K562 (cell line): ENCODE measurements around the gene APPL2. TPM values are rescaled to one million over a fixed set of nuclear protein-coding genes. Genes with fewer than 3 reads are reported as not detected.

Experiments
- ATAC-seq: fragments of 200-7000 bp; cut with Tn5 transposase; 3 replicates; pipeline ENCODE4 v1.9.1; 2020; ENCODE audit warnings: moderate library complexity
- BruUV-seq: library from RNA; stranded (reverse); fragments of 400-500 nt; replicated peaks from 2 replicates; lab custom pipeline; 2021; lab: Mats Ljungman, UMichigan
- CTCF ChIA-PET: fragments of 300-600 bp; formaldehyde crosslinking; extraction: SDS; loops from one replicate; lab custom pipeline; 2021; ENCODE audit warnings: low intra/inter-chr PET ratio; lab: Yijun Ruan, JAX
- POLR2A ChIA-PET: fragments of 300-600, 350-650 bp; sonication (Branson Sonifier 250); formaldehyde crosslinking; extraction: SDS; loops from one replicate; lab custom pipeline; 2021; ENCODE audit warnings: antibody characterized with exemption, inconsistent platforms; lab: Yijun Ruan, JAX
- DNase-seq, 4 experiments: peaks; one replicate each; pipeline versions ENCODE4 v3.0.0 to v3.0.0-alpha.2; 2011 to 2018; ENCODE audit warnings: low spot score in 3 of 4, mixed read lengths in 3 of 4; ENCODE audit errors: extremely low read depth in 1 of 4
- FAIRE-seq: peaks from 2 replicates; lab custom pipeline; 2011; peaks lifted over from hg19 to GRCh38; lab: Jason Lieb, UNC
- H2AFZ ChIP-seq: 2 replicates; pipeline ENCODE4 v1.6.0; 2011; ENCODE audit warnings: low read depth, low read length, control low read depth, inconsistent platforms
- H3K27ac ChIP-seq: fragments of 200-600 bp; 3 replicates; pipeline ENCODE4 v1.8.0; 2011; ENCODE audit warnings: low read depth, mild to moderate bottlenecking, control low read depth, inconsistent platforms, low read length, moderate library complexity, mixed read lengths; ENCODE audit errors: extremely low read depth
- H3K27me3 ChIP-seq, 2 experiments: fragments of 300-600 bp in 1 of 2; 2 replicates in 1 of 2; 3 replicates in 1 of 2; pipeline versions ENCODE4 v1.6.0 to v1.8.0; 2011; ENCODE audit warnings: inconsistent platforms in 2 of 2, low read length in 2 of 2, mild to moderate bottlenecking in 1 of 2, mixed read lengths in 1 of 2, moderate library complexity in 1 of 2; ENCODE audit not compliant: control insufficient read depth in 2 of 2, insufficient read depth in 2 of 2
- H3K36me3 ChIP-seq: fragments of 300-600 bp; 3 replicates; pipeline ENCODE4 v1.8.0; 2011; ENCODE audit warnings: mild to moderate bottlenecking, low read length, inconsistent platforms; ENCODE audit not compliant: control insufficient read depth, insufficient read depth
- H3K4me1 ChIP-seq, 2 experiments: fragments of 200-600 bp in 1 of 2; replicated peaks in 1 of 2; 2 replicates in 1 of 2; 3 replicates in 1 of 2; pipeline versions ENCODE4 v1.5.1 to v1.8.0; 2011; ENCODE audit warnings: inconsistent platforms in 2 of 2, low read length in 2 of 2, mild to moderate bottlenecking in 1 of 2, mixed read lengths in 1 of 2, moderate library complexity in 1 of 2; ENCODE audit not compliant: control insufficient read depth in 2 of 2, insufficient read depth in 2 of 2
- H3K4me2 ChIP-seq: 2 replicates; pipeline ENCODE4 v1.6.1; 2011; ENCODE audit warnings: low read length, control low read depth, inconsistent platforms, mixed read lengths; ENCODE audit not compliant: insufficient read depth
- H3K4me3 ChIP-seq: fragments of 200-600 bp; sonication (generic), shearing (Covaris generic); 2 replicates; pipeline ENCODE4 v1.5.1; 2016; ENCODE audit warnings: control low read depth, inconsistent platforms
- H3K79me2 ChIP-seq: fragments of 200-600 bp; 3 replicates; pipeline ENCODE4 v1.8.0; 2011; ENCODE audit warnings: low read length, inconsistent platforms; ENCODE audit not compliant: control insufficient read depth, insufficient read depth
- H3K9ac ChIP-seq, 2 experiments: 2 replicates each; pipeline versions ENCODE4 v1.6.0 to v1.6.1; 2011; ENCODE audit warnings: low read depth in 2 of 2, low read length in 2 of 2, control low read depth in 1 of 2, inconsistent platforms in 1 of 2, mild to moderate bottlenecking in 1 of 2, mixed read lengths in 1 of 2; ENCODE audit not compliant: insufficient read depth in 1 of 2
- H3K9me1 ChIP-seq: one replicate; pipeline ENCODE4 v1.6.0; 2011; ENCODE audit warnings: inconsistent platforms, mild to moderate bottlenecking, low read length, moderate library complexity; ENCODE audit not compliant: control insufficient read depth, insufficient read depth
- H3K9me3 ChIP-seq: replicated peaks from 2 replicates; pipeline ENCODE4 v1.5.1; 2011; ENCODE audit warnings: low read depth, low read length, inconsistent platforms; ENCODE audit not compliant: control insufficient read depth, insufficient read depth
- H4K20me1 ChIP-seq: replicated peaks from 2 replicates; pipeline ENCODE4 v1.6.1; 2011; ENCODE audit warnings: low read length, inconsistent platforms, mixed read lengths; ENCODE audit not compliant: control insufficient read depth, insufficient read depth
- CC2D1A ChIP-seq: fragments of 450-650 bp; IDR thresholded peaks from 2 replicates; pipeline ENCODE4 v1.6.1; 2017; ENCODE audit warnings: mild to moderate bottlenecking
- FOXP1 ChIP-seq: sonication (generic); formaldehyde crosslinking; IDR thresholded peaks from 2 replicates; pipeline ENCODE4 v1.8.0; 2022; ENCODE audit warnings: mild to moderate bottlenecking, missing genetic modification reagents
- KHSRP ChIP-seq: fragments of 450-650 bp; IDR thresholded peaks from 2 replicates; pipeline ENCODE4 v1.6.1; 2017
- MAFF ChIP-seq: IDR thresholded peaks from 2 replicates; pipeline ENCODE4 v1.6.1; 2012; ENCODE audit warnings: low read length, improper control_type of control experiment
- PHF8 ChIP-seq: fragments of 200-600 bp; sonication (generic); IDR thresholded peaks from 2 replicates; pipeline ENCODE4 v1.6.1; 2012; ENCODE audit warnings: mixed run types, mild to moderate bottlenecking, inconsistent platforms, low read length, moderate library complexity, borderline replicate concordance
- POLR3G ChIP-seq: IDR thresholded peaks from 2 replicates; pipeline ENCODE4 v1.6.1; 2011; ENCODE audit not compliant: insufficient read length, insufficient replicate concordance; ENCODE audit errors: extremely low read depth
- SIRT6 ChIP-seq: IDR thresholded peaks from one replicate; pipeline ENCODE4 v1.6.1; 2012; ENCODE audit warnings: low read depth, mild to moderate bottlenecking, control low read depth, inconsistent platforms, low read length, moderate library complexity
- SP2 ChIP-seq: IDR thresholded peaks from 2 replicates; pipeline ENCODE4 v1.6.1; 2011; ENCODE audit warnings: mild to moderate bottlenecking, low read depth, low read length, moderate library complexity; ENCODE audit not compliant: poor library complexity, severe bottlenecking; ENCODE audit errors: extremely low read depth
- SPI1 ChIP-seq: IDR thresholded peaks from 2 replicates; pipeline ENCODE4 v1.6.1; 2011; ENCODE audit warnings: low read depth, low read length, control low read depth, borderline replicate concordance
- TCF3 ChIP-seq: sonication (generic); formaldehyde crosslinking; IDR thresholded peaks from 2 replicates; pipeline ENCODE4 v1.4.0; 2020; ENCODE audit warnings: mild to moderate bottlenecking, missing genetic modification reagents
- TRIM28 ChIP-seq: fragments of 450-650 bp; IDR thresholded peaks from 2 replicates; pipeline ENCODE4 v1.6.1; 2017
- ZNF316 ChIP-seq: fragments of 450-650 bp; IDR thresholded peaks from 2 replicates; pipeline ENCODE4 v1.6.1; 2016
- ZNF431 ChIP-seq: sonication (generic); formaldehyde crosslinking; IDR thresholded peaks from 2 replicates; pipeline ENCODE4 v1.8.0; 2022; ENCODE audit warnings: mild to moderate bottlenecking, missing genetic modification reagents
- WGBS: fragments of 100-300 bp; shearing (Covaris generic); methylation state at CpG from one replicate; pipeline ENCODE4 v1.1.6; 2016; ENCODE audit warnings: low coverage, mixed read lengths; ENCODE audit not compliant: insufficient coverage; ENCODE audit errors: missing lambda C conversion rate; 5-methylcytosine and 5-hydroxymethylcytosine counted together
- in situ Hi-C: fragments of 300-500 bp; cut with MboI; formaldehyde crosslinking; loops from 4 replicates; pipeline ENCODE4 v1.15.0; 2018; ENCODE audit warnings: inconsistent platforms, mixed read lengths
- intact Hi-C: fragments of 100-400 bp; cut with micrococcal nuclease; formaldehyde crosslinking; loops from 2 replicates; pipeline ENCODE4 v1.14.2; 2022
- polyA plus RNA-seq, 8 experiments: library from polyadenylated mRNA; depleted of rRNA in 4 of 8; stranded (reverse) in 5 of 8; unstranded in 3 of 8; fragments of >200 nt; fragmentation: Nextera tagmentation in 2 of 8; fragmentation: Illumina TruSeq in 1 of 8; extraction: Ambion mirVana in 2 of 8; extraction: Trizol in 1 of 8; gene quantifications; 2 replicates each; pipeline versions ENCODE4 v1.2.1 to v1.2.3, GENCODE V29; 2011 to 2014; ENCODE audit warnings: inconsistent platforms in 1 of 8, missing spikeins in 1 of 8
- total RNA-seq, 7 experiments: library from RNA; depleted of rRNA in 6 of 7; stranded (reverse); fragments of >200 nt in 6 of 7; fragmentation: Illumina TruSeq in 2 of 7; extraction: Trizol in 2 of 7; gene quantifications; 2 replicates each; pipeline versions ENCODE4 v1.2.1 to v1.2.3, GENCODE V29; 2011 to 2021; ENCODE audit warnings: low replicate concordance in 1 of 7
- TF ChIP-seq, protein P1 (sequence below): sonication (generic); formaldehyde crosslinking; IDR thresholded peaks from 2 replicates; pipeline ENCODE4 v1.9.0; 2022; ENCODE audit warnings: mild to moderate bottlenecking, missing genetic modification reagents

Gene APPL2
- total and polyA plus RNA-seq, 9 of the 15 experiments (the other 6 are each of a cell fraction or from before 2014, with no cell fraction given), result 2.1 to 14.4 (median 8.2) TPM

DNA sequence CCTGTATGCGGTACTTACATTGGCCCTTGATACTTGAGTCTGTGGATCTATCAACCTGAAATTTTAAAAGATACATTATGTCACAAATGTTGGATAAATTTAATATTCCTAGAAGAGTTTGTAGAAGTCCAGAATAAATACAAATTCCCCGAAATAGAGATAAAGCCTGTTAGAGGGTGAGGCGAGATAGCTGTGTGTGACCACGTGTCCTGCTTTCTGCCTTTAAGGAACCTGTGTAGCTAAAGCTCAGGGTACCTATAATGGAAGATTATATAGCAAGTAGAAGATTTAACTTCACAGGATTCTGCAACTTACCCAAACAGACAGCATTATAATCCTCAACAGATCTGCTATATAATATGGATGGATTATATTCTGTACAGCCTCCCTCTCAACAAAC lies 58.8 kb downstream of the APPL2 start:
- Histone ChIP-seq H3K4me2 (no peak overlapping the region), H3K9me3 (no peaks in the 10 kb centered on the region)
- TF ChIP-seq TRIM28 (no peak), MAFF (no peak), FOXP1 (CRISPR knock-in tag) (no peak)
- TF ChIP-seq, protein P1, sequence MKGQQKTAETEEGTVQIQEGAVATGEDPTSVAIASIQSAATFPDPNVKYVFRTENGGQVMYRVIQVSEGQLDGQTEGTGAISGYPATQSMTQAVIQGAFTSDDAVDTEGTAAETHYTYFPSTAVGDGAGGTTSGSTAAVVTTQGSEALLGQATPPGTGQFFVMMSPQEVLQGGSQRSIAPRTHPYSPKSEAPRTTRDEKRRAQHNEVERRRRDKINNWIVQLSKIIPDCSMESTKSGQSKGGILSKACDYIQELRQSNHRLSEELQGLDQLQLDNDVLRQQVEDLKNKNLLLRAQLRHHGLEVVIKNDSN (CRISPR knock-in tag), result 0 out of 2 replicates have a peak, but pooled peaks have one; percentile 10
- TF ChIP-seq, all 486 proteins: peak for 1
- H2AFZ ChIP-seq, result no peak overlapping the region
- no peaks in the 10 kb centered on the region for H3K27me3 ChIP-seq
- WGBS, result 36% methylated on average over 4 of the region's 4 CpGs
- ATAC-seq (peak; percentile 68), DNase-seq (no peak), FAIRE-seq (no peak)
- H3K4me1 ChIP-seq, result peaks cover 0 to 4% of the 10 kb centered on the region in 2 experiments; a peak in 3 of 5 replicates
- H3K79me2 ChIP-seq, result no peaks in the 10 kb centered on the region
- H3K9me1 ChIP-seq, result no peaks in the 10 kb centered on the region
- BruUV-seq, result no TSS peak
- H3K4me3 ChIP-seq, result no peak overlapping the region
- no peaks in the 10 kb centered on the region for H4K20me1 ChIP-seq
- CTCF ChIA-PET, result no interaction called here
- H3K9ac ChIP-seq, result no peak overlapping the region
- no peak overlapping the region for H3K27ac ChIP-seq
- in situ Hi-C loops, result no loop called here
- POLR2A ChIA-PET, result no interaction called here
- peaks cover 12% of the 10 kb centered on the region; the same call in 2 of the 3 replicates for H3K36me3 ChIP-seq
- intact Hi-C loops, result no loop called here

DNA sequence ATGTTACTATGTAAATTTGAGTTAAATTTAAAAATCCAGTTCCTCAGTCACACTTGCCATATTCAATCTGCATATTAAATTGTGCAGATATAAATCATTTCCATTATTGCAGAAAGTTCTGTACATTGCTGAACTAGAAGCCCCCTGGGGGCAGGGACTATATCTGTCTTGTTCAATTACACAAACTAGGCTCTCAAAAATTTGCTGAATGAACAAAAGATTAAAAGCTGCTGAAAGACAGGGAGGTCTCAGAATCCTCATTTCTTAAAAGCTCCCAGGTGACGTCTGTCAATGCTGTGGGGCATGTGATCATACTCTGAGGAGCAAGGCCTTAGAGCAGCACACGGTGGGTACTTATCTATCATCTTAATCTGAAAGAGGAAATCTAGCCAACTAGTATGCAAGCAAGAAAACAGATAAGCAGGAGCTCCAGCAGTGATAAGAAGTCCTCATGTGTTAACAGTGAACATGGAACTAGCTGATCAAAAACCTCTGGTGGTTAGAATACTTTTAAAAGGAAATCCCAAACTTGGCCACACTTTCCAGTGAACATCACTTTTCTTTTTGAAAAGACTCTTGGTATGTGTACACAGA lies 60.5 kb downstream of the APPL2 start:
- Histone ChIP-seq H3K27me3 (no peaks in the 10 kb centered on the region), H3K27ac (no peak overlapping the region), H3K36me3 (peaks cover 15% of the 10 kb centered on the region), H2AFZ (no peak overlapping the region), H4K20me1 (no peaks in the 10 kb centered on the region), H3K4me1 (peaks cover 0 to 13% of the 10 kb centered on the region in 2 experiments; a peak in 3 of 5 replicates), H3K9me3 (no peaks in the 10 kb centered on the region), H3K9me1 (no peaks in the 10 kb centered on the region), H3K9ac (no peak overlapping the region), H3K4me3 (no peak overlapping the region), H3K79me2 (no peaks in the 10 kb centered on the region), H3K4me2 (no peak overlapping the region)
- ATAC-seq (no peak), DNase-seq (peak in 3 of 4 experiments; percentile 14 to 26 (median 24)), FAIRE-seq (peak; percentile 35)
- POLR2A ChIA-PET, result interaction anchor here (1.2 kb wide), 1 partner anchor 43 kb away, joined by 7 read pairs; no protein-coding TSS in a partner anchor
- 27% methylated on average over 1 of the region's 2 CpGs for WGBS
- in situ Hi-C loops, result no loop called here
- CTCF ChIA-PET, result no interaction called here
- intact Hi-C loops, result no loop called here
- no TSS peak for BruUV-seq
- TF ChIP-seq TCF3 (CRISPR knock-in tag) (no peak), SP2 (no peak), POLR3G (no peak), SPI1 (no peak), CC2D1A (no peak), ZNF316 (peak; percentile 81), KHSRP (no peak), ZNF431 (CRISPR knock-in tag) (no peak), PHF8 (no peak), SIRT6 (no peak)
